HG02885 (cell line): ENCODE results near the gene TINAGL1.

ENCODE experiments used
- ATAC-seq: cut with Tn5 transposase; IDR thresholded peaks from one replicate; pipeline ENCODE4 v1.9.1; 2021; ENCODE audit warnings: mild to moderate bottlenecking; ENCODE audit not compliant: unreplicated experiment, poor library complexity

Gene TINAGL1

DNA sequence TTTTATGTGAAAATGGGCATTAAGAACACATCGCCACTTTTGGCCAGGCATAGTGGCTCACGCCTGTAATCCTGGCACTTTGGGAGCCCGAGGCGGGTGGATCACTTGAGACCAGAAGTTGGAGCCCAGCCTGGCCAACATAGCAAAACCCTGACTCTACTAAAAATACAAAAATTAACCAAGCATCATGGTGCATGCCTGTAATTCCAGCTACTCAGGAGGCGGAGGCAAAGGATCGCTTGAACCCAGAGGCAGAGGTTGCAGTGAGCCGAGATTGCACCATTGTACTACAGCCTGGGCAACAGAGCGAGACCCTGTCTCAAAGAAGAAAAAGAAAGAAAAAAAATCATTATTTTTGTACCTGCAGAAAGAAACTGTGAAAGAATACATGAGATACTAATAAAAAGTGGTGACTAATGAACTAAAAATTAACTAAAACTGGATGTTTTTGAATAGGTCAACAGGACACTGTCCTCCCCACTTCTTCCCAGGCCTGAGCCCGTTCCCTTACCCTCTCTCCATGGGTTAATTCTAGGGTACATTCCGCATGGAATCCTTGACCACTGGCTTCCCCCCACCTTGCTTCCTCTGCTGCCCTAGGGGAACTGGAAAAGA lies 8.3 kb upstream of the TINAGL1 start:
- no peak for ATAC-seq

DNA sequence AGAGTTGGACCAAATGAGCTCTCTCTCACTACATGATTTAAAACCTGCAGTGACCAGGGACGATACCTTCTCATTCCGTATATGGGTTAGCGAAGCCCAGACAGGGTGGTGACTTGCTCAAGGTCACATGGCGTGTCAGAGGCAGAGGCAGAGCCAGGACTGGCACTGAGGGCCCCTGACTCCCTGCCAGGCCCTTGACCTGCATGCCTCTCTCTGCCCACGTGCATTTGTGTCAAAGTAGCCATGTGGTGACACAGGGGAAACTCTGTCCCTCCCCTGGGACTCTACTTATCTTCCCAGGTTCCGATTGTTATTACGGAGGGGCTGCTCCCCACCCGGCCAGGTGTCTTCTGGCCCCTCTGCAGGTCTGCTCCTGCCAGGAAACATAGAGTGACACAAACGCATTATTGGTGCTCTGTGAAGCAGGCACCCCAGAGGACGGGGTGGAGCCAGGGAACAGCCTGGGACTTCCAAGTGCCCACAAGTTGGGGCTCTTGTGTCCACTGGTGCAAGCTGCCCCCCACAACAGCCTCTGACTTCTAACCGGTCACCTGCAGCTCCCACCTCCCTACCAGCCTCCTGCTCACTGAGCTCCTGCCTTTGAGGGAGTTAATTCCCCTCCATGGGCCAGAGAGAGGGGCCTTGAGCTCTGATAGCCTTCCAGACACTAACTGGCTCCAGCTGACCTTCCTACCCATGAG lies 7.3 kb upstream of the TINAGL1 start:
- ATAC-seq: no peak

DNA sequence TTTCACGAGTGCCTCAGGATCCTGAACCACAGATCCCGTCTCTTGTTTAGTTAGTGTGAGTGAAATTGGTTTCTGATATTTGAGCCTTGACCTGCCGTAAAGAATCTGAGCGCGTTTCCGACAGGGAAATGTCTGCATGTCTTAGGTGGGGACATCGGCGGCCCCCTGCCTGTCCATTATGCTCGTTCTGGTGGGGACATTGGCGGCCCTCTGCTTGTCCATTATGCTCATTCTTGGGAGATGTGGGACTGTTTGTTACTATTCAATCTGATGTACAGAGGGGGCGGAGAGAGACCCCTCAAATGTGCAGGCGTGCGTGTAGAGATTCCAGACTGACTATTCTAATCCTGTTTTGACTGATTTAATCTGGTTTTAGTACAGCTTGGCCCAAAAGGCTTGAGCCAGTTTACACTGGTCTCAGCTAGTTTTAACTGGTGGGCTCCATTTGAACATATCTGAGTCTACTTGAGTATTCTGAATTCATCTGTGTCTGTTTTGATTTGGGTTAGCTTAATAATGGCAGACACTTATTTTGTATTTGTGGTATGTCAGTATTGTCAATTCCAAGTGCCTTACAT lies 6.6 kb upstream of the TINAGL1 start:
- ATAC-seq: no peak

DNA sequence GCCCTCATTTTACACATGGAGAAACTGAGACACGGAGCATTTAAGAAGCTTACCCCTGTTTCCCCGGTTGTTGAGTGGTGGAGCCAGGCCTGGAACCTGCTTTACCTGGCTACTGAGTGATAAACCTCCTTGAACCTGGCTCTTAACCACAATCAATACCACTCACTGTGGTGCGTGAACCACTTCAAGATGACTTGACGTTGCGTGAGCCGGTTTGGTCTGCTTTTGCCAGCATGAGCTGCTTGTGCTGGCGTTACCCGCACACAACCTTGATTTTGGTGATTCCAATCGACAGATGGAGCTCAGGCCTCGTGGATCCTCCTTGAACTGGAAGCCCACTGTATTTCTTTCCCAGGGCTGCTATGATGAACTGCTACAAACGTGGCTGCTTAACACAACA lies 6.1 kb upstream of the TINAGL1 start:
- no peak for ATAC-seq

DNA sequence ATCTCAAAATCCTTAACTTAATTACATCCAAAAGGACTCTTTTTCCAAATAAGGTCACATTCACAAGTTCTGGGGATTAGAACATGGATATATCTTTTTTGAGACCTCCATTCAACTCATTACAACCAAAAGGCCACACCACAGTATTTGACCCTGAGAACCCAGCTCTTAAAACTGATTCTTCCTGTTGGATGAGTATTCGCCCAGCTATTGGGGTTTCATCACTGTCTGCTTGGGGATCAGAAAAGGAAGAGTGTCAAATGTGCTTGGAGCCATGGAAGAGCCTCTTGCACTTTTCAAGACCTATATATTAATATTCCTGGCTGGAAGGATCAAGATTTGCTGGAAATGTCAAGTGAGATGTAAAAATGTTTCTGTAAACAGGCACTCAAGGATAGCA lies 5.4 kb upstream of the TINAGL1 start:
- ATAC-seq: no peak

DNA sequence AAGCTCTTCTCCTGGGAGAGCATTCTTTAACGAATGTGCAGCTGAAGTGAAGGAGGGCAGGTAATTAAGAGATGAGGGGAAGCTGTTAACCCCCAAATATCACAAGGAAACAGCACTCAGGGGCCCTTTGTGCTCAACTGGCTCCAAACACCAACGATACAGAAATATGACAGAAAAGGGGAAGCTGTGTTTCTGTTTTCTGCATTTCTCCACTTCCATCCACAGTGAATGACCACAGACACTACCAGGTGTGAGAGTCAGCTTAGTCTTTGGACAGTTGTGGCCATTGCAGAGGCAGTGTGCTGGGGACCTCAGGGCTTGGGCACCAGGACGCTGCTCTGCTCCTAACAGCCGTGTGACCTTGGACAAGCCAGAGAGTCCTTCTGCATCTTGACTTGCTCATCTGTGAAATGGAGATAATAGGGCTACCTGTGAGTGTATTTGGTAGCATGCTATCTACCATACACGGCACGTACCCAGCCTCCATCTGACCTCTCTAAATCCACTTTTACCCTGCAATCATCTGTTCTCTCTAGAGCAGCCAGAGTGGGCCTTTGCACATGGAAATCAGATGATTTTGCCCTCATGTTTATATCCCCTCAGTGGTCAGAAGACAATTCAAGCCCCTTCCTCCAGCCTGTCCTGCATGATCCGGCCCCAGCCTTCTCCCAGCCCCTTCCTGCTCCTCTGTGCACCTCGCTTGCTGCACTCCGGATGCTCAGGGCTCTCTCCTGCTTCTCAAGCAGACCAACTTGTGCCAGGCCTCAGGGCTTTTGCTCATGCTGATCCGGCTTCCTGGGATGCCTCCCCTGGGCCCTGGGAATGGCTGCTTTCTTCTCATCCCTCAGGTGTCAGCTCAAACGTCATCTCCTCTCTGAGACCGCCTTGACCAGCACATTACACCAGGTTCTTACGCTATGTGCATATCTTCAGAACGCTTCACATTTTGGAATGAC lies 4.7 kb upstream of the TINAGL1 start:
- ATAC-seq: no peak

DNA sequence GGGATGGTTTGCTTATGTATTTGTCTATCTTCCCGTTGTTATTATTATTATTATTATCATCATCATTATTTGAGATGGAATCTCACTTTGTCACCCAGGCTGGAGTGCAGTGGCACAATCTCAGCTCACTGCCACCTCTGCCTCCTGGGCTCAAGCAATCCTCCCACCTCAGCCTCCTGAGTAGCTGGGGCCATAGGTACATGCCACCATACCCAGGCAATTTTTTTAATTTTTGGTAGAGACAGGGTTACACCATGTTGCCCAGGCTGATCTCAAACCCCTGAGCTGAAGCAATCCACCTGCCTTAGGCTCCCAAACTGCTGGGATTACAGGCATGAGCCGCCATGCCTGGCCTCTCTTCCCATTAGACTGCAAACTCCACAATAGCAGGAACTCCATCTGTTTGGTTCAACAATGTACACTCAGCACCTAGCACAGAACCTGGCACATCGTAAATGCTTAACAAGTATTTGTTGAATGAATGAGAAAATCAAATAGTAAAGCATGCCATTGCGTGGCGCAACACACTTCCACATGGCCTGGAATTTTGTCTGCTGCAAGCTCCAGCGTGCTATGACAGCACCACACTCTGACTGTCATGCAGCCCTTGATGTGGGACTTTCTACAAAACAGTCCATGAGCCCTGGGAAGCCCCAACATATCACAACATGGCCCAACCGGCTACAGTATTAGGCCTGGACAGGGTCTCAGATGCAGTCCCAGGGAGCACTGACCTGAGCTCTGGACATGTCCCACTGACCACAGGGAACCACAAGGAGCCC lies 3.8 kb upstream of the TINAGL1 start:
- ATAC-seq: no peak

DNA sequence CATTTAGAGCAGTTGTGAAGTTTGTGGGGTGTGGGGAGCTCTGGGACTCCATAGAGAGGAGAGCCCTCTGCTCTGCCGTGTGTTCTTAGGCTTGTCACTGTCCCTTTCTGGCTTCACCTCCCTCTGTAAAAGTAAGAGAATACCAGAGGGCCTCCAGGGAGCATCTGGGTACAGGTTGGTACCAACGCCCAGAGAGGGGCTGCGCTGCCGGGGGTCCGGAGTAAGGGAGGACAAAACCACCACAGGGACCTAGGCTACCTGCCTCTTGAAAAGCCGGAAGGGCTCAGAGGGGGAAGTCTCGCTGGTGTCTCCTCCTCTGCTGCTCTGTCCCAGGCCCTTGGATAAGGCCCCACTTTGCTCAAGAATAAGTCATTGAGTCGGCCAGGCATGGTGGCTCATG lies 3.1 kb upstream of the TINAGL1 start:
- ATAC-seq: no peak

DNA sequence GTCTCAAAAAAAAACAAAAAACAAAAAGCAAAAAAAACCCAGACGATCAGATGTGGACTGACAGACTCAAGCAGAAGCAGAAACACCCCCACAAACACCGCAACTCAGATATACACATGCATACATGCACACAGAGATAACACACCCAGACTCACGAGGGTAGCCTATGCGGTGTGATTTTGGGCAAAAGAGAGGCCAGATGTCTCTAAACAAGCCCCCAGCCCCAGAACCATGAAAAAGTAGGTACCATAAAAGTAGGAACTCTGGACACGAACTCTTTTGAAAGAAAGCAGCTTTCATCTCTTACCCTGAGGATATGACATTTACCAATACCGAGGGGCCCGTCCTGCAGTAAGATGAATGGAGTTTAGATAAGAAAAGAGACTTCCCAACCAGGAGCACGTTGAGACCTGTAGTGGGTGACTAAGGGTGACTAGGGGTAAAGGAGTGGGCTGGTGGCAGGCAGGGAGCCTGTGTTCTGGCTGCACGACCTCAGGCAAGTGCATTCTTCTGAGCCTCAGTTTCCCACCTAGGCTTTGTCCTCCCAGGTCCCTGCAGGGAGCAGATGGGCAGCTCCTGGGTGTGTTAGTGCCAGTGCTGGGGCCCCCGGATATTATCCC lies 1.5 kb upstream of the TINAGL1 start:
- no peak for ATAC-seq

DNA sequence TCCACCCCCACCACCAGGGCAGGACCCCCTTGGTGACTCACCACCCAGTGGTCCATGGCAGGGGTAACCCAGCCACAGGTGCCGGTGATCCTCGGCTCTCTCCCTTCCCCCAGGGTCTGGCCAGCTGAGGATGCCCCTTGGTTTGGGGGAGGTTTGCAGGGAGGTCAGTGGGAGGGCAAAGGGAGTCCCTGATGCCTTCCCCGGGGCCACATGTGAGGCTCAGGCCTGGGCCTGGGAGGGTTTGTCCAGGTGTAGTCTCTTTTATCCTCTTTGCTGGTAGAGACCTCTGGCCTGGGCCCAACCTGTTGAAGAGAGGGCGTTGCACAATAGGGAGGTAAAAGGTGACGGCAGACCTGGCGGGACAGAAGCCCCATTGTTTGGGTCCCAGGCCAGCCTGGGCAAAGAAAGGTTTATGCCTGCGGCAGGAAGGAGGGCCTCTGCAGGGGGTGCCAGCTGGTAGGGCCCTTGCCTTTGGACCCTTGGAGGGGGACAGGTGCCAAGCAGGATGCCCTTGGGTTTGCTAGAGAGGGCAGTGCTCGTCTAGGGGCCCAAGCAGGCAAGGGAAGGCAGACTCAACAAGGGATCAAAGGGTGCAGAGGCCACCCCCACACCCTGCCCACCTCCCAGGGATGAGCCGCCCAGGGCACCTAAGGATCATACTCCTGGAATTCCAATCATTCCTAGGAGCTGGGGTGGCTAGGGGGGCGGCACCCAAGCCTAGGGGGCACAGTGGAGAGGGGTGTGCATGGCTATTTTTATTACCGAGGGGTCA lies 760 bp upstream of the TINAGL1 start:
- ATAC-seq: no peak

DNA sequence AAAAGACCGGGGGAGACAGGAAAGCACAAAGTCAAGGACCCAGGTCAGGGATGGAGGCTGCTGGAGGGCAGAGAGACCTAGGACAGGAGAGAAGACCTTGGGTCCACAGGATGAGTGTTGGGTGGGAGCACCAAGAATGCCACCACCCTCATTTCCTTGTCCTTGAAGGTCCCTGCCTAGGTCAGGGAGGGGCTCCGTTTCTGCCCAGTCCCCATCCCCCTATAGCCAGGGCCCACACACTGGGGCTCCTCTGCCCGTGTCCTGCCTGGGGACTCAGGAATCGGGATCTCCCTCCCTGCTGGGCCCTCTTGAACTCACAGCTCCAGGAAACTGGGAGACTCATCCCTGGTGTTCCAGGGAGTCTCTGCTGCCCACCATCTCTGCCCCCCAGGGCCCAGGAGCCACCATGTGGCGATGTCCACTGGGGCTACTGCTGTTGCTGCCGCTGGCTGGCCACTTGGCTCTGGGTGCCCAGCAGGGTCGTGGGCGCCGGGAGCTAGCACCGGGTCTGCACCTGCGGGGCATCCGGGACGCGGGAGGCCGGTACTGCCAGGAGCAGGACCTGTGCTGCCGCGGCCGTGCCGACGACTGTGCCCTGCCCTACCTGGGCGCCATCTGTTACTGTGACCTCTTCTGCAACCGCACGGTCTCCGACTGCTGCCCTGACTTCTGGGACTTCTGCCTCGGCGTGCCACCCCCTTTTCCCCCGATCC lies 584 bp downstream of the TINAGL1 start:
- ATAC-seq: no peak

DNA sequence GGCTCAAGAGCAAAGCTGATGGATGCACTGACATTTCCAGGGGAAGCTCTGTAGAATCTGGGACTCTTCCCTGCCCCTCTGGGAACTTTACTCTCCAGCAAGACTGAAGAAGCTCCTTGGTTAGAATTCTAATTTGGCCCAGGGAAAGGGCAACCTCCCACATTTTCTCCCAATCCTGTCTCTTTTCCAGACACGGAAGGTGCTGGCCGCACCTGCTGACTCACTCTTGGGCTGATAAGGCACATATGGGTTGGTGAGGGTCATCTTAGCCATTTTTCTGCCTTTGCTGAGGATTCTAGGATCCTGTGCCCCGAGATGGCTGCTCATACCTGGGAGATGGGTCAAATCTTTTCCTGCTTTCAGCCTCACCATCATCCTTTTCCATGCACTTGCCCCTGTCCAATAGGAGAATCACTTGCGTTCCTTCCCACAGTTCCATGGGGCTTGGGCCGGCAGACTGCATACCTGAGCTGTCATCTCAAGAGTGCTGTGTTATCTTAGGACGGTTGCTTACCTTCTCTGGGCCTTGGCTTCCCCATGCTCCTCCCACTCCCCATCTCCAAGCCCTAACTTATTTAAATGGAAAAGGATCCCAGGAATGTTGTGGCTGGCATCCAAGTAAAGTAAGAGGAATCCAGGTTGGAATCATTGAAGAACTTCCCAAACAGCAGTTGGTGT lies 1.3 kb downstream of the TINAGL1 start:
- no peak for ATAC-seq

DNA sequence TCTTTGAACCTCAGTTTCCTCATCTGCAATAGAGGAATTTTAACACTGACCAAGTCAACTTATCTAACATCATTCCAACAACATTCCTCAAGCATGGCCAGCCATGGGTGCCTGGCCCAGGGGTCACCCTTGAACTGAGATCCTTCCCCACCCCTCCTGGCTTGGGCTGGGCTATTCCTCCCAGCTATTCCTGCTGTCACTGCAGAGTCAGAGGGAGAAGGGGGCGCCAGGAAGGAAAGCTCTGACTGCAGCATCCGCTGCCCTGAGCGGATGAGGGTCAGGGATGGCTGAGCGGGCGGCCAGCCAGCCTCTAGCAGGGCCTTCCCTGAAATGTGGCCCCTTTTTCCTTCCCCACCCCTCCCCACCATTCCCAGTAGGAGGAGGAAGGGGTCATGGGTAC lies 3.1 kb downstream of the TINAGL1 start:
- ATAC-seq: no peak

DNA sequence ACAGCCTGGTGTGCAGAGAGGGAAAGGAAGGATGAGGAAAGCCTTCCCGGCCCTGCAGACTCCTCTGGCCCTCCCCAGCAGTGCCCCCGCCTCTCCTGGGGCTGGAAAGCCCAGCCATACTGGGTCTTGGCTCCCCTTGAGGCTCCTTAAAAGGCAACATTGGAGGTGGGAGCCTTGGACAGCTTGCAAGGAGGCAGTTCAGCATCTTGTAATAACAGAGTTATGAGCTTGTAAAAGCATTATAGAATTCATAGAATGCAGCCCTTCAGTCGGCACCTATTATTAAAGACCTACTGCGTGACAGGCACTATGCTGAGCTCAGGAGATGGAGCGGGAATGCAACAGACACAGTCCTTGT lies 4.2 kb downstream of the TINAGL1 start:
- no peak for ATAC-seq

DNA sequence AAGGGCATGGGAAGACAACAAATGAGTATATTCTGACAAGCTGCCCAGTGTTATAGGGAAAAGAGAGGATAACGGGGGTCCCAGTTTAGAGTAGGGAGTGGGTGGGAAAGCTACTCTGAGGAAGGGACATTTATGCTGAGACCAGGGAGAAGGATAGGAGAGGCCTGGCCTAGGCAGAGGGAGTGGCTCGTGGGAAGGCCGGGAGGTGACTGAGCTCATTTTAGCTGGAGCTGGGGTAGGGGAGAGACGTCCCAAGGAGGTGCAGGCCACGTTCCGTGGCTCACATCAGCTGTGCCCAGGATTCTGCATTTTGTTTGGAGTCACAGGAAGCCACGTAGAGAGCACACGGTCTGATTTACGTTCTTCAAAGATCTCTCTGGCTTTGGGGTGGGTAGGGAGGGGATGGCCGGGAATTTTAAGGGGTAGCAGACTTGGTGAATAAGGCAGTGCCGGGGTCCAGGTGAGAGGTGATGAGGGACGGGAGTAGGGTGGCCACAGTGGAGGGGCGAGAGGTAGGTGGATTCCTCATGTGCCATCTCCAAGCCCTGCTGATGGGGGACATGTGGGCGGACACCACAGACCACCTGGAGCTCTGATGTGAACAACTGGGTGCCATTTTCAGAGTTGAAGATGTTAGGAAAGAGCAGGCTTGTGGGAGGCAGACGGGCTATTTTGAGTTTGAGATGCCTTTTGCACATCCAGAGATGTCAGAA lies 4.7 kb downstream of the TINAGL1 start:
- ATAC-seq: no peak

DNA sequence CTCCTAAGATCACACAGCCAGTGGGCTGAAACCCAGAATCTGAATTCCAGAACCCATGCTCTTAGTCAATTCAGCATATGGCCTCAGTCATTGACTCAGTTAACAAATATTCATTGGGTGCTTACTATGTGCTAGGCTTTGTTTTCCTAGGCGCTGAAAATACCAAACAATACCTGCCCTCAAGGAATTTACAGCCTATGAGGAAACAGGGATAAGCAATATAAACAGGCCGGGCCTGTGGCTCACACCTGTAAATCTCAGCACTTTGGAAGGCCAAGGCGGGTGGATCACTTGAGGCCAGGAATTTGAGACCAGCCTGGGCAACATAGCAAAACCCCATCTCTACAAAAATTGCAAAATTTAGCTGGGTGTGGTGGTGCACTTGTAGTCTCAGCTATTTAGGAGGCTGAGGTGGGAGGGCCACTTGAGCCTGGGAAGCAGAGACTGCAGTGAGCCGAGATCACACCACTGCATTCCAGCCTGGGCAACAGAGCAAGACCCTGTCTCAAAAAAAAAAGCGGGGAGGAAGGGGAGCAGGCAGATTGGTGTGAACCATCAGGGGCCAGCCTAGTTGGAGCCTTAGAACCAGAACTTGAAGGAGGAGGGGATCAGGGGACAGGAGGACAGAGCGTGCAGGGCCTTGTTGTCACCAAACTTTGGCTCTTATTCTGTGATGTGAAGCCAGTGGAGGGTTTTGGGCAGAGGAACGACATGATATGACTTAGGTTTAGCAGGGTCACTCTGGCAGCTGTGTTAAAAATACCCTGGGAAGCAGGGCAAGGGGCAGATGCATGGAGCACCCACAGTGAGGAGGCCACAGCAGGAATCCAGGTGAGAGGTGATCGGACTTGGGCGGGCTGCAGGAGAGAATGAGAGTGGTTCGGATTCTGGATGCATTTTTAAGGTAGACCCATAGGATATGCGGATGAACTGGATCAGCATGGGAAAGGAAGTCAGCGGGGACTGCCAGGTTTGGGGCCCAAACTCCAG lies 5.8 kb downstream of the TINAGL1 start:
- no peak for ATAC-seq
